Astrocyte of the cerebellum (primary cell): ENCODE measurements around the gene LRRC3.

Experiments
- DNase-seq: peaks from one replicate; pipeline ENCODE4 v3.0.0-alpha.2; 2011; ENCODE audit warnings: low read depth
- H3K4me3 ChIP-seq: 2 replicates; pipeline ENCODE4 v1.5.1; 2011; ENCODE audit warnings: mild to moderate bottlenecking, low read depth, low read length, moderate library complexity
- CTCF ChIP-seq: IDR thresholded peaks from 2 replicates; pipeline ENCODE4 v1.5.1; 2012; ENCODE audit warnings: low read length, low read depth, moderate library complexity, mild to moderate bottlenecking; ENCODE audit errors: missing control alignments
- in situ Hi-C: cut with HindIII; loops from 2 replicates; pipeline ENCODE4 v1.10.0; 2017; ENCODE audit warnings: low sequenced_read_pairs

LRRC3 gene

DNA sequence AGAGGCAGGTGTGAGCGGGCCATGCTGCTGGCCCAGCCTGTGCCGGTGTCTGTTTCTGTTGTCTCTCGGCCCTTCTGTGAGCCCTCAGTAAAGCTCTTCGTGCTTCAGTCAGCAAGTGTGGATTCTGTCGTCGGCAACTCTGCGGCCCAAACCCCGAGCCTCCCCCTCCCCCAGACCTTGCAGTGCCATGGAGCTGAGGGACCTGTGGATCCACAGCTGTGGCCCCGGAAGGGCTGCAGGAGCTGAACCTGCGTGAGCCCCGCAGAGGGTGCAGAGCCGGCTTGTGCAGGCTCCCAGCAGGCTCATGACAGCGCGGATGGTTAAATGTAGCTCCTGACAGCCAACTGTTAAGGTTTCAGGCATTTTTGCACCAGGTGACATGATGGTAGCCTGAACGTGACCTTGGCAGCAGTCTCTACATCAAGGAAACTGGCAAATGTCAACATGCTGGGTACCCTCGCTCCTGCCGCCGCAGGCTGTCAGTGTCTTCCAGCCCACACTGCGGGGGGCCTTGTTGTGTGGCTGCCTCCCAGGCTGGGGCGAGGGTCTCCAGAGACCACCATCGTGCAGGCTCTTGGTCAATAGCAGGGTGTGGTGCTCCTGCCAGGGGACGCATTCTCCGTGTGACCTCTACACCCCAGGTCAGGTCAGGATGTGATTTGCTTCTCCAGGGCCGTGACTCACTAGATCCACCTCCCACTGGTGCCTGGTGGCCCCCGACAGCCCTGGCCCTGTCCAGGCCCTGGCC is 7.0 kb downstream of the LRRC3 start:
- no peak for TF ChIP-seq CTCF
- in situ Hi-C loops: no loop called here
- no peak for DNase-seq
- H3K4me3 ChIP-seq: no peak overlapping the region

DNA sequence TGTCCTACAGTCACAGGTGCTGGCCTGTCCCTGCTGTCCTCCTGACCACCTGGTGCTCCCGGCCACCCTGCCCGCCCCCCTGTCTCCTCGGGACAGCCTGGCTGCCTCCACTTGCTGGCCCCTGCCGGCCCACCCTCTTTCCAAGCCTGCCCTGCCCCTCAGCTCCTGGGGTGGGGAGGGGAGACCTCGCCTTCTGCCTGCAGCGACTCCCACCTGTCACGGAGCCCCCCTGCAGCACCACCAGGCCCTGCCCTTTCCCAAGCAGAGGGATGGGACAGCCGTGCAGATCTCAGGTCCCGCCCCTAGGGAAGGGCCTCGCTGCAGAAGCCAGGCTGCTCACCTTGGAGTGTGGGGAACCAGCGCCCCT is 7.5 kb downstream of the LRRC3 start:
- no peak overlapping the region for H3K4me3 ChIP-seq
- in situ Hi-C loops: no loop called here
- no peak for TF ChIP-seq CTCF
- no peak for DNase-seq

DNA sequence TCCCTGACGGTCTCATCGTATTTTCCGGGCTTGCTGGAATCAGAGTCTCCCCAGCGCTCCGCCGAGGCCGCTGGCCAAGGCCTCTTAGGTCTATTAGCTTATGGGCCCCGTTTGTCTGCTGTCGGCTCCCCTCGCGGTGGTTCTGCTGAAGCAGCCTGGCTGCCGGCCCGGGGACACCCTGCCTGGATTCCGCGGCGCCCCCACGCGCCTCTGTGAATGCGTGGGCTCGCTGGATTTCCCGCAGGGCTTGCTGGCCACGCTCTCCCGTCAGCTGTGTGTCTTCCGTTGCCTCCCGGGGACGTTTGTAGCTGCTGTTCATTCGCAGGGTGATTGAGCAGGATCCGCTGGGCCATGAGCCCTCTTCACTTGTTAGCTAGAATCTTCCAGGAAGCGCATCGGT is 8.4 kb downstream of the LRRC3 start:
- in situ Hi-C loops: no loop called here
- no peak for TF ChIP-seq CTCF
- H3K4me3 ChIP-seq: no peak overlapping the region
- DNase-seq: no peak

- H3K4me3 ChIP-seq: no peak overlapping the region
- DNase-seq: no peak
- in situ Hi-C loops: no loop called here
- no peak for TF ChIP-seq CTCF
Measured at GRCh38 chr21:44464351-44464750, 9.0 kb downstream of the LRRC3 start.

DNA sequence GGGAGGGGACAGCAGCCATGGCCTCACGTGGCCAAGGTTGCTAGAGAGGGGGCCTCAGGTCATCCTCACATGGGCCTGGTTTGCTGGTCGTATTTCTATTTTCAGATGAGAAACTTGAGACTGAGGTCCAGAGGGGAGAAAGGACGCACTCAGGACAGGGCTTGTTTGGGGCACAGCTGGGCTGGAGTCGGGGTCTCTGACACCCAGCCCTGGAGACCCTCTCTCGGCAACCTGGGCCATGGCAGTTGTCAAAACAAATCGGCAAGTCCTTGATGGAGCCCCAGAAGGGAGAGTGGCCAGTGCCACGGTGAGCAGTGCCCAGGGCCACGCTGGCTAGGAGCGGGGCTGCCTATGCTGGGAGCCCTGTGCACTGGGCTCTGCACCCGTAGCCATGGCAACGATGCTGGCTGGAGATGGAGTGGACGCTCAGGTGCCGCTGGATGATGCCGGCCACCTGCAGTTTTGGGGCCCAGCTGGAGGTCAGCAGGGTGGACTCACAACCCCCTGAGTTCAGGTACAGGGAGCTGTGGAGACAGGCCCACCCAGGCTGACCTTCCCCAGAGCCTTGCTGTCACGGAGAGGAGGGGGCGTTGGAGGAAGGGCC is 11.1 kb downstream of the LRRC3 start:
- TF ChIP-seq CTCF: no peak
- DNase-seq: no peak
- in situ Hi-C loops: no loop called here

DNA sequence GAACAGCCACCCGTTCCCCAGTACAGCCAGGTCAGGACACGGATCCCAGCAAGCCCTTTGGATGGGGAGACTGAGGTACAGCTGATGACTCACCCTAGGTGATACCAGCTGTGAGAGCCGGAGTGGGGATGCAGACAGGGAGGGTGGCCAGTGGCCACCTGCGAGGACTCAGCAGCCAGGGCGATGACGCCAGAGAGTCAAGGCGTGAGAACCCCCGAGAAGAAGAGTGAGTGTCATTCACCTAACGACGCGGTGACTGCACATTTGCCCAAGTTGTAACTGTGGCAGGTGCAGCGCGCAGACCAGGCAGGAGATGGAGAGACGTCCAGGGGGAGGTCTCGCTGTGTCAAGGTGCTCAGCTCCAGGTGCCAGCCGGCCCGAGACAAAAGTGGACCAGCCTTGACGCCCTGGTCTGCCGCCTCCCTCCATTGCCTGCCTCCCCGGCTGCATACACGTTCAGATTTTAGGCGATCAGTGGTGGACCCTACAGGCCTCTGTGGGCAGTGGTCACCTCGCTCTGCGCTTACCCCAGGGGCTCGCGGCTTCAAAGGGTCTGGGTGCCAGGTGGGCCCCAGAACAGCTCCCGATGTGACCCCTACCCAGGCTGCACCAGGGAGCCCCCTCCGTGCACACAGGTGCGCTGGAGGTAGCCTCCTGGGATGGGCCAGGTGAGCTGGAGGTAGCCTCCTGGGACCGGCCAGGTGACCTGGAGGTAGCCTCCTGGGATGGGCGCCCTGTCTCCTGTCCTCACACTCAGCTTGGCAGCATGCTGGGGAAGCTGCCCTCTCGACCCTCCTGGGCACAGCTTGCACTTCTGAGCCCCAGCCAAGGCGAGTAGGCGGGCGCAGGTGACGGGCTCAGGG is 11.9 kb downstream of the LRRC3 start:
- in situ Hi-C loops: no loop called here
- no peak overlapping the region for H3K4me3 ChIP-seq
- no peak for TF ChIP-seq CTCF
- no peak for DNase-seq

More for the DNA sequence above, 11.1 kb downstream of the LRRC3 start:
- H3K4me3 ChIP-seq: no peak overlapping the region
